Neutrophil (primary cell): Measurements from ENCODE around the gene ANKHD1.
A peak's percentile ranks its signal among the peaks of the same experiment; 100 is the strongest.

ENCODE experiments used
- H3K27ac ChIP-seq: fragments of 200-600 bp; sonication (generic); 2 replicates; pipeline ENCODE4 v1.5.1; 2016; ENCODE audit warnings: mild to moderate bottlenecking, moderate library complexity
- H3K27me3 ChIP-seq: fragments of 200-600 bp; sonication (generic); 2 replicates; pipeline ENCODE4 v1.6.0; 2016; ENCODE audit warnings: mild to moderate bottlenecking
- H3K36me3 ChIP-seq: fragments of 200-600 bp; sonication (generic); 2 replicates; pipeline ENCODE4 v1.5.1; 2017
- H3K4me1 ChIP-seq, 2 experiments: fragments of 200-600 bp in 1 of 2; sonication (generic) in 1 of 2; 1 replicate in 1 of 2; 2 replicates in 1 of 2; pipeline versions ENCODE4 v1.5.1 to v1.6.1; 2013 to 2016; ENCODE audit warnings: low read depth in 1 of 2, low read length in 1 of 2, mild to moderate bottlenecking in 1 of 2, moderate library complexity in 1 of 2; ENCODE audit not compliant: control insufficient read depth in 1 of 2, insufficient read depth in 1 of 2
- H3K4me3 ChIP-seq, 2 experiments: fragments of 200-600 bp in 1 of 2; sonication (generic) in 1 of 2; 1 replicate in 1 of 2; 2 replicates in 1 of 2; pipeline ENCODE4 v1.5.1; 2013 to 2016; ENCODE audit warnings: low read depth in 1 of 2, low read length in 1 of 2, mild to moderate bottlenecking in 1 of 2, moderate library complexity in 1 of 2
- H3K9me3 ChIP-seq: fragments of 200-600 bp; sonication (generic); 2 replicates; pipeline ENCODE4 v1.5.1; 2016
- TF ChIP-seq, protein P1 (sequence below): fragments of 200-600 bp; sonication (generic); IDR thresholded peaks from 2 replicates; pipeline ENCODE4 v1.5.1; 2016; ENCODE audit warnings: antibody characterized with exemption

The ANKHD1 gene

GRCh38 chr5:140567871-140568270, 166.2 kb downstream of the ANKHD1 start:
- Histone ChIP-seq H3K27ac (peak overlapping the region; percentile 94), H3K4me3 (no peak overlapping the region), H3K36me3 (peaks cover 5% of the 10 kb centered on the region), H3K27me3 (no peaks in the 10 kb centered on the region), H3K4me1 (peaks cover 34 to 51% of the 10 kb centered on the region in 2 experiments), H3K9me3 (no peaks in the 10 kb centered on the region)
- TF ChIP-seq, protein P1, sequence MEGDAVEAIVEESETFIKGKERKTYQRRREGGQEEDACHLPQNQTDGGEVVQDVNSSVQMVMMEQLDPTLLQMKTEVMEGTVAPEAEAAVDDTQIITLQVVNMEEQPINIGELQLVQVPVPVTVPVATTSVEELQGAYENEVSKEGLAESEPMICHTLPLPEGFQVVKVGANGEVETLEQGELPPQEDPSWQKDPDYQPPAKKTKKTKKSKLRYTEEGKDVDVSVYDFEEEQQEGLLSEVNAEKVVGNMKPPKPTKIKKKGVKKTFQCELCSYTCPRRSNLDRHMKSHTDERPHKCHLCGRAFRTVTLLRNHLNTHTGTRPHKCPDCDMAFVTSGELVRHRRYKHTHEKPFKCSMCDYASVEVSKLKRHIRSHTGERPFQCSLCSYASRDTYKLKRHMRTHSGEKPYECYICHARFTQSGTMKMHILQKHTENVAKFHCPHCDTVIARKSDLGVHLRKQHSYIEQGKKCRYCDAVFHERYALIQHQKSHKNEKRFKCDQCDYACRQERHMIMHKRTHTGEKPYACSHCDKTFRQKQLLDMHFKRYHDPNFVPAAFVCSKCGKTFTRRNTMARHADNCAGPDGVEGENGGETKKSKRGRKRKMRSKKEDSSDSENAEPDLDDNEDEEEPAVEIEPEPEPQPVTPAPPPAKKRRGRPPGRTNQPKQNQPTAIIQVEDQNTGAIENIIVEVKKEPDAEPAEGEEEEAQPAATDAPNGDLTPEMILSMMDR: no peak

GRCh38 chr5:140568443-140569063, 166.9 kb downstream of the ANKHD1 start:
- no peaks in the 10 kb centered on the region for H3K27me3 ChIP-seq
- H3K27ac ChIP-seq: peak overlapping the region; percentile 94
- H3K4me3 ChIP-seq: peak overlapping the region in 1 of 2 experiments; percentile 30
- peaks cover 29 to 47% of the 10 kb centered on the region in 2 experiments for H3K4me1 ChIP-seq
- H3K9me3 ChIP-seq: no peaks in the 10 kb centered on the region
- H3K36me3 ChIP-seq: peaks cover 5% of the 10 kb centered on the region
- TF ChIP-seq, protein P1: no peak

DNA sequence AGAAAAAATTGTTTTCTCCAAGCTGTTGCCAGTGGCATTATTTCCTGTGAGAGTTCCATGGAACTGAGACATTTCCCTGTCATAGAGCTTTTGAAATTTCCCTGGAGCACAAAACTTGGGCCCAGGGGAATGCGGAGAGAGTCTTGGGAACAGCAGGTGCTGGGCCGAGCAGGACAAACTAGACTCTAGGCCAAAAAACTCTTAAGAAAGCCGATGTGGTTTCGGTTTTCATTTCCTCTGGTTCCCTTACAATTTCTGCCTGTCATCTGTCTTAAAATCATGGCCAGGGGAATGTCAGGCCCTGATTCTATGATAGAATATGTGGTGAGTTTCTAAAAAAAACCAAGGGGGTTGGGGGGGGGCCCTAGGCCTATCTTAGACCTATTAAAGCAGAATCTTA, 167.6 kb downstream of the ANKHD1 start:
- peak overlapping the region in 1 of 2 experiments; percentile 30 for H3K4me3 ChIP-seq
- peaks cover 5% of the 10 kb centered on the region for H3K36me3 ChIP-seq
- H3K9me3 ChIP-seq: no peaks in the 10 kb centered on the region
- no peaks in the 10 kb centered on the region for H3K27me3 ChIP-seq
- H3K27ac ChIP-seq: peak overlapping the region; percentile 94
- TF ChIP-seq, protein P1: no peak
- peaks cover 23 to 41% of the 10 kb centered on the region in 2 experiments for H3K4me1 ChIP-seq

GRCh38 chr5:140570058-140570457, 168.4 kb downstream of the ANKHD1 start:
- Histone ChIP-seq H3K4me3 (no peak overlapping the region), H3K27ac (peak overlapping the region; percentile 94), H3K9me3 (no peaks in the 10 kb centered on the region), H3K36me3 (peaks cover 5% of the 10 kb centered on the region), H3K4me1 (peaks cover 20 to 37% of the 10 kb centered on the region in 2 experiments), H3K27me3 (no peaks in the 10 kb centered on the region)
- TF ChIP-seq, protein P1: no peak

DNA sequence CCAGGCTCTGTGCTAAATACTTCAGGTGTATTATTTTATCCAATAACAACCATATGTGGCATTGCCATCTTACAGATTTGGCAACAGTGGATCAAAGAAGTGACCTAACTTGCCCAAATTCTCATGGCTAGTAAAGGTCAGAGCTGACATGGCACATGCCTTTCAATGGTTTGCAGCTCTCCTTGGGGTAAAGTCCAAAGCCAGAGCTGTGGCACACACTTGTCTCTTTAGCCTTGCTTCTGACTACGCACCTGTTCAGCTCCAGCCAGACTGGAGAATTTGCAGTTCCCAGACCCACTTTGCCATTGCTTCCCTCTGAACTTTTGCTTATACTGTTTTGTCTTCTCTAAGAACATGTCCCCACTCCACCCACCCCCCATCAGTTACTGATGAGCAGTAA, 168.9 kb downstream of the ANKHD1 start:
- TF ChIP-seq, protein P1: no peak
- Histone ChIP-seq H3K27me3 (no peaks in the 10 kb centered on the region), H3K4me1 (peaks cover 20 to 37% of the 10 kb centered on the region in 2 experiments), H3K9me3 (no peaks in the 10 kb centered on the region), H3K27ac (peak overlapping the region; percentile 94), H3K4me3 (no peak overlapping the region), H3K36me3 (peaks cover 5% of the 10 kb centered on the region)
